ENCODE measurements around the gene JAML.

DNA sequence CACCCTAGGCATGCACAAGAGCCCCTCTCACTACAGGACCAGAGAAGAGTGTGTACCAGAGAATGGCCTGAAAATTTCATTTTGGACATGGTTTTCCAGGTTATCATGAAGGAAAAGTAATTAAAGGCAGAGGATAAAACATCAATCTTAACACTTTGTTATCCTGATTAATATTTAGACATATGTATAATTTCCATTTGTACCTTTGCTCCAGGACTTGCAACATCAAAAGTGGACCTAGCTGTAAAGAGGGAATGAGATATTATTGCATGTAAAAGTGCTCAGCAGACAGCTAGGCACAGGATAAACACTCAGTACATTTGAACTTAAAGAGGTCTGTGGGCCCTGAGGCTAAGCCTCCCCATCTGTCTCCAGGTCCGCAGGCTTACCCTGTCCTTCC, 70.2 kb downstream of the JAML start:
- TF ChIP-seq, protein P1, sequence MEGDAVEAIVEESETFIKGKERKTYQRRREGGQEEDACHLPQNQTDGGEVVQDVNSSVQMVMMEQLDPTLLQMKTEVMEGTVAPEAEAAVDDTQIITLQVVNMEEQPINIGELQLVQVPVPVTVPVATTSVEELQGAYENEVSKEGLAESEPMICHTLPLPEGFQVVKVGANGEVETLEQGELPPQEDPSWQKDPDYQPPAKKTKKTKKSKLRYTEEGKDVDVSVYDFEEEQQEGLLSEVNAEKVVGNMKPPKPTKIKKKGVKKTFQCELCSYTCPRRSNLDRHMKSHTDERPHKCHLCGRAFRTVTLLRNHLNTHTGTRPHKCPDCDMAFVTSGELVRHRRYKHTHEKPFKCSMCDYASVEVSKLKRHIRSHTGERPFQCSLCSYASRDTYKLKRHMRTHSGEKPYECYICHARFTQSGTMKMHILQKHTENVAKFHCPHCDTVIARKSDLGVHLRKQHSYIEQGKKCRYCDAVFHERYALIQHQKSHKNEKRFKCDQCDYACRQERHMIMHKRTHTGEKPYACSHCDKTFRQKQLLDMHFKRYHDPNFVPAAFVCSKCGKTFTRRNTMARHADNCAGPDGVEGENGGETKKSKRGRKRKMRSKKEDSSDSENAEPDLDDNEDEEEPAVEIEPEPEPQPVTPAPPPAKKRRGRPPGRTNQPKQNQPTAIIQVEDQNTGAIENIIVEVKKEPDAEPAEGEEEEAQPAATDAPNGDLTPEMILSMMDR (conservative IDR thresholded peaks at IDR 0.05; ENCODE audit: low read length), result no peak
- no peak for TF ChIP-seq EZH2phosphoT487 (IDR thresholded peaks at IDR 0.05; ENCODE audit: borderline replicate concordance)
